Stimulated activated CD4-positive, alpha-beta T cell treated with anti-CD3 and anti-CD28 coated beads, TNF-alpha, amount 100 ng/mL, for 1 hour (primary cell): ENCODE results near the gene CAPN7.

Experiments used
- DNase-seq, 3 donors: peaks; one replicate each; pipeline ENCODE4 v3.0.0-alpha.2; 2020; ENCODE audit warnings: low read depth in 3 of 3, low spot score in 1 of 3

The CAPN7 gene

GRCh38 chr3:15294929-15295328 lies 88.9 kb downstream of the CAPN7 start:
- DNase-seq: no peak

DNA sequence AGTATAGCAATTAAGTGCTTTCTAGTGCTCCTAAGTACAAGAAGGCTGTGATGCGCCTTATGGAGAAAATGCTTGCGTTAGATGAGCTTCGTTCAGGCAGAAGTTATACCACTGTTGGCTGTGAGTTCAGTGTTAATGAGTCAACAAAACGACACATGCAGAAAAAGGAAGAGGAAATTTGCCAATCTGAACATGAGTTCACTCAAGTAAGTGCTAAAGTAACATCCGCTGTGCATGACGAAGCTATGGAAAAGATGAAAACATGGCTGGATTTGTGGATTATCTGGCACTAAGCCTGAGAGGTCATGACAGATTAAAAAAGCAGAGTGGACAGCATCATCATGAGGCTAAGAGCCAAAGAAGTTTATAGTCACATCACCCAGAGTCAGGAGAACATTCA lies 89.5 kb downstream of the CAPN7 start:
- DNase-seq: no peak

DNA sequence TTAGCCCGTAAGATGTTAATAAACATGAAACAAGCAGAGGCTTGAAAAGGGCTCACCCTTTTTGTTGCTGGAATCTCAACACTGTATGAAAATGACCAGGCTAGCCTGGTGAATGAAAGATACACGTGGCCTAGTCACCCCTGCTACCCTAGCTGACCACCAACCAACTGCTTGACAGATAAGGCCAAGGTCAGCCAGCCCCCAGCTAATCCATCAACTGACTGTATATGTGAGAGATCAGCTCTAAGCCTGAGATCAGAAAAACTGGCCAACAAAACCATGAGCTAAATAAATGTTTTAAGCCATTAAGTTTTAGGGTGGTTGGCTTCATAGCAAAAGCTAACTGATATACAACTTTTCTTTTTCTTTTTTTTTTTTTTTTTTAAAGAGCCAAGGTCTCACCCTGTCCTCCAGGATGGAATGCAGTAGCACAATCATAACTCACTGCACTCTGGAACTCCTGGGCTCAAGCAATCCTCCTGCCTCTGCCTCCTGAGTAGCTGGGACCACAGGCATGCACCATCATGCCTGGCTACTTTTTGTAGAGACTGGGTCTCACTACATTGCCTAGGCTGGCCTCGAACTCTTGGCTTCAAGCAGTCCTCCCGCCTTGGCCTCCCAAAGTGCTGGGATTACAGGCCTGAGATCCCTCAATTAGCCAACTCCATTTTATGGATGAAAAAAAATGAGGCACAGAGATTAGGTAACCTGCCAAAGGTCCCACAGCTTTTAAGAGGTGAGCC lies 91.7 kb downstream of the CAPN7 start:
- DNase-seq: no peak

- DNase-seq: no peak
Observed at GRCh38 chr3:15298504-15298903, 92.5 kb downstream of the CAPN7 start.

DNA sequence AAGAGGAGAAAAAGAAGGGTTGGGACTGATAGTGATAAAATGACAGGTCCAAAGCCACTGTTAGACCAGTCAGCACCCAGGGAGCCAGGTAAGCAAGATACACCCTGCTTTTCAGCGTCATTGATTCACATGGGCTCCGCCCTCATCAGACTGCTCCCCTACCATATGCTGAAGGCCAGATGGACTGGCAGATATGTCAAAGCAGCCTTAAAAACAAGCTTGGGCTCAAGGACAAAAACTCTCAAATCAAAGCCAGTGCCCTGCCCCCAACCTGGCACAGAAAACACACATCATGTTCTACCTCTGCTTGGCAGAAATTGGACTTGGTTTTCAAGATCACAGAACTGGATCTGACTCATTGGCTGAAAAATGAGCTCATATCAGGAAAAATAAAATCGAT lies 93.0 kb downstream of the CAPN7 start:
- no peak for DNase-seq

- no peak for DNase-seq
Observed at GRCh38 chr3:15300323-15301078, 94.5 kb downstream of the CAPN7 start.

- DNase-seq: no peak
Observed at GRCh38 chr3:15301761-15302160, 95.7 kb downstream of the CAPN7 start.
